GM12878 (cell line): ENCODE data around the gene FAM227B. TPM values are rescaled to one million over a fixed set of nuclear protein-coding genes. Genes with fewer than 3 reads are reported as not detected.

Source experiments
- ATAC-seq: fragments of 200-7000 bp; cut with Tn5 transposase; 3 replicates; pipeline ENCODE4 v1.9.1; 2020; ENCODE audit warnings: mild to moderate bottlenecking, moderate library complexity
- BruUV-seq: library from RNA; stranded (reverse); fragments of 400-500 nt; replicated peaks from 2 replicates; lab custom pipeline; 2021; lab: Mats Ljungman, UMichigan
- CTCF ChIA-PET: fragments of 300-600 bp; sonication (Branson Sonifier 250); formaldehyde crosslinking; extraction: SDS; loops from one replicate; lab custom pipeline; 2021; ENCODE audit warnings: inconsistent platforms; lab: Yijun Ruan, JAX
- POLR2A ChIA-PET: fragments of 350-600 bp; formaldehyde crosslinking; extraction: SDS; loops from one replicate; lab custom pipeline; 2021; ENCODE audit warnings: inconsistent platforms; lab: Charles Lee
- RAD21 ChIA-PET: fragments of 300-600 bp; sonication (Branson Sonifier 250); formaldehyde crosslinking; loops from one replicate; lab custom pipeline; 2023; ENCODE audit warnings: antibody characterized with exemption; ENCODE audit not compliant: unreplicated experiment; lab: Charles Lee
- SMC1A ChIA-PET: fragments of 300-600 bp; sonication (Branson Sonifier 250); formaldehyde crosslinking; loops from one replicate; lab custom pipeline; 2023; ENCODE audit not compliant: unreplicated experiment, uncharacterized antibody; lab: Charles Lee
- DNase-seq: peaks from one replicate; pipeline ENCODE4 v3.0.0-alpha.2; 2011; ENCODE audit warnings: low read depth, low spot score
- FAIRE-seq: peaks from 3 replicates; lab custom pipeline; 2011; peaks lifted over from hg19 to GRCh38; lab: Jason Lieb, UNC
- H2AFZ ChIP-seq: 2 replicates; pipeline ENCODE4 v1.6.0; 2011; ENCODE audit warnings: low read depth, low read length, control low read depth; ENCODE audit not compliant: control insufficient read depth
- H3K27ac ChIP-seq: 2 replicates; pipeline ENCODE4 v1.5.1; 2011; ENCODE audit warnings: control low read depth; ENCODE audit not compliant: control insufficient read depth, insufficient read depth
- H3K27me3 ChIP-seq, 2 experiments: replicated peaks in 1 of 2; 2 replicates each; pipeline versions ENCODE4 v1.6.0 to v1.6.1; 2011; ENCODE audit warnings: low read length in 1 of 2; ENCODE audit not compliant: control insufficient read depth in 2 of 2, insufficient read depth in 2 of 2
- H3K36me3 ChIP-seq, 2 experiments: 2 replicates each; pipeline ENCODE4 v1.5.1; 2011; ENCODE audit warnings: low read length in 1 of 2; ENCODE audit not compliant: control insufficient read depth in 2 of 2, insufficient read depth in 2 of 2
- H3K4me1 ChIP-seq: 2 replicates; pipeline ENCODE4 v1.6.1; 2011; ENCODE audit warnings: mild to moderate bottlenecking, low read length, moderate library complexity, mixed read lengths; ENCODE audit not compliant: control insufficient read depth, insufficient read depth
- H3K4me2 ChIP-seq: 2 replicates; pipeline ENCODE4 v1.6.0; 2011; ENCODE audit warnings: control low read depth; ENCODE audit not compliant: control insufficient read depth, insufficient read depth
- H3K4me3 ChIP-seq: fragments of 200-600 bp; sonication (generic); 2 replicates; pipeline ENCODE4 v1.5.1; 2016
- H3K79me2 ChIP-seq: 2 replicates; pipeline ENCODE4 v1.6.0; 2011; ENCODE audit warnings: low read length; ENCODE audit not compliant: control insufficient read depth, insufficient read depth
- H3K9ac ChIP-seq: 2 replicates; pipeline ENCODE4 v1.8.0; 2011; ENCODE audit warnings: low read length, control low read depth, mixed read lengths; ENCODE audit not compliant: control insufficient read depth, insufficient read depth
- H3K9me3 ChIP-seq: replicated peaks from 3 replicates; pipeline ENCODE4 v1.5.1; 2011; ENCODE audit warnings: mild to moderate bottlenecking, low read length; ENCODE audit not compliant: control insufficient read depth, insufficient read depth
- H4K20me1 ChIP-seq: 2 replicates; pipeline ENCODE4 v1.6.0; 2011; ENCODE audit not compliant: control insufficient read depth, insufficient read depth
- ATF7 ChIP-seq: fragments of 450-650 bp; IDR thresholded peaks from 2 replicates; pipeline ENCODE4 v1.6.1; 2016; ENCODE audit warnings: low read depth, mild to moderate bottlenecking
- BCL11A ChIP-seq: IDR thresholded peaks from 2 replicates; pipeline ENCODE4 v1.6.1; 2011; ENCODE audit warnings: low read depth, low read length
- CBX5 ChIP-seq: sonication (generic); IDR thresholded peaks from 2 replicates; pipeline ENCODE4 v1.6.1; 2016; ENCODE audit warnings: low read depth, moderate library complexity, mild to moderate bottlenecking, inconsistent platforms
- NFYA ChIP-seq: IDR thresholded peaks from 2 replicates; pipeline ENCODE4 v1.6.1; 2011; ENCODE audit warnings: low read depth, mild to moderate bottlenecking, low read length, improper control_type of control experiment, borderline replicate concordance
- PAX8 ChIP-seq: fragments of 450-650 bp; IDR thresholded peaks from 2 replicates; pipeline ENCODE4 v1.6.1; 2017; ENCODE audit warnings: mild to moderate bottlenecking, moderate library complexity
- RAD21 ChIP-seq: IDR thresholded peaks from 2 replicates; pipeline ENCODE4 v1.6.1; 2011; ENCODE audit warnings: mild to moderate bottlenecking, low read depth, low read length, moderate library complexity; ENCODE audit not compliant: insufficient read depth
- SIN3A ChIP-seq: IDR thresholded peaks from 2 replicates; pipeline ENCODE4 v1.6.1; 2012; ENCODE audit warnings: low read depth, low read length, improper control_type of control experiment
- SMC3 ChIP-seq: IDR thresholded peaks from 2 replicates; pipeline ENCODE4 v1.6.1; 2011; ENCODE audit warnings: low read length, improper control_type of control experiment, borderline replicate concordance
- SRF ChIP-seq, 2 experiments: IDR thresholded peaks; 2 replicates each; pipeline ENCODE4 v1.6.1; 2011; ENCODE audit warnings: low read depth in 2 of 2, low read length in 2 of 2, mild to moderate bottlenecking in 1 of 2, moderate library complexity in 1 of 2
- TCF12 ChIP-seq: IDR thresholded peaks from 2 replicates; pipeline ENCODE4 v1.6.1; 2011; ENCODE audit warnings: low read depth, mild to moderate bottlenecking, low read length
- WGBS: methylation state at CpG from one replicate; pipeline ENCODE4 v1.1.6; 2016; ENCODE audit warnings: low lambda C conversion rate; ENCODE audit not compliant: insufficient replicate concordance, insufficient coverage; ENCODE audit errors: missing lambda C conversion rate; 5-methylcytosine and 5-hydroxymethylcytosine counted together
- in situ Hi-C: fragments of 300-500 bp; cut with MboI; formaldehyde crosslinking; loops from 9 replicates; pipeline ENCODE4 v1.14.3; 2018; ENCODE audit warnings: mixed read lengths
- intact Hi-C: fragments of 100-400 bp; cut with micrococcal nuclease; formaldehyde crosslinking; loops from one replicate; pipeline ENCODE4 v1.14.2; 2022; ENCODE audit not compliant: unreplicated experiment
- polyA plus RNA-seq, 11 experiments: library from polyadenylated mRNA; depleted of rRNA in 4 of 11; unstranded in 6 of 11; stranded (reverse) in 5 of 11; fragments of >200 nt; fragmentation: Nextera tagmentation in 4 of 11; fragmentation: Illumina TruSeq in 1 of 11; extraction: Ambion mirVana in 4 of 11; extraction: Trizol in 1 of 11; gene quantifications; 1 replicate in 1 of 11; 2 replicates in 10 of 11; pipeline versions ENCODE4 v1.2.1 to v1.2.3, GENCODE V29; 2011 to 2016; ENCODE audit warnings: inconsistent platforms in 2 of 11, missing spikeins in 2 of 11, low read depth in 1 of 11
- total RNA-seq, 4 experiments: library from RNA; depleted of rRNA in 3 of 4; stranded (reverse); fragments of >200 nt in 3 of 4; fragmentation: Illumina TruSeq in 1 of 4; extraction: Trizol in 1 of 4; gene quantifications; 2 replicates each; pipeline versions ENCODE4 v1.2.1 to v1.2.3, GENCODE V29; 2013 to 2021
- TF ChIP-seq, protein P1 (sequence below): fragments of 450-650 bp; IDR thresholded peaks from 2 replicates; pipeline ENCODE4 v1.6.1; 2016; ENCODE audit warnings: mild to moderate bottlenecking
- TF ChIP-seq, protein P2 (sequence below), 3 experiments: IDR thresholded peaks in 2 of 3; conservative IDR thresholded peaks in 1 of 3; 2 replicates each; pipeline ENCODE4 v1.5.1; 2011; ENCODE audit warnings: low read depth in 3 of 3, low read length in 3 of 3, mild to moderate bottlenecking in 3 of 3, control low read depth in 2 of 3, moderate library complexity in 2 of 3, inconsistent platforms in 1 of 3, mixed read lengths in 1 of 3; ENCODE audit not compliant: control insufficient read depth in 2 of 3, insufficient read depth in 1 of 3; ENCODE audit errors: extremely low read depth in 1 of 3
- TF ChIP-seq, protein P3 (sequence below): IDR thresholded peaks from 2 replicates; pipeline ENCODE4 v1.6.1; 2011; ENCODE audit warnings: low read depth, low read length, improper control_type of control experiment, borderline replicate concordance

Gene FAM227B
- total and polyA plus RNA-seq, 10 of the 15 experiments (the other 5 are each of a cell fraction or from before 2014, with no cell fraction given) = 3.9 to 12.6 (median 6.9) TPM

DNA sequence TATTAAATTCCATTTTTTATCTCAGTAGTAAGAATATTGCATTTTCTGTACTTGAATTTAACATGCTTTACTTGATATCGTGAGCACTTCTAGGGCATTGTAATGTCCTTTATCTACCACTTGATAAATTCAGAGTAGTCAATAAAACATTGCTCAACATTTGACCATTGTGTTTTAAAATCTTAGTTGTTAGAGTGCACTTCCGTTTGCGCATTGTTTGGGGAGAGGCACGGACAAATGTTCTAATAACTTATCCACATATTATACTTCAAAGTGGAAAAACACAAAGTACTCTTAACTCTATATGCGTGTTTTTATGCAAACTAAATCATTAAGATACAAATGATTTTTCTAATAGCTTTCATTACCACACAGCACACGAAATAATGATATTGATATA, 419 bp downstream of the FAM227B start:
- Histone ChIP-seq H2AFZ (peak overlapping the region; percentile 89), H3K9me3 (peaks cover 4% of the 10 kb centered on the region), H3K4me1 (no peaks in the 10 kb centered on the region), H3K4me3 (peak overlapping the region; percentile 73), H3K27me3 (no peaks in the 10 kb centered on the region), H3K79me2 (peaks cover 24% of the 10 kb centered on the region), H3K27ac (peak overlapping the region; percentile 71), H3K36me3 (no peaks in the 10 kb centered on the region), H4K20me1 (no peaks in the 10 kb centered on the region), H3K9ac (peak overlapping the region; percentile 74), H3K4me2 (peak overlapping the region; percentile 78)
- TF ChIP-seq, protein P1, sequence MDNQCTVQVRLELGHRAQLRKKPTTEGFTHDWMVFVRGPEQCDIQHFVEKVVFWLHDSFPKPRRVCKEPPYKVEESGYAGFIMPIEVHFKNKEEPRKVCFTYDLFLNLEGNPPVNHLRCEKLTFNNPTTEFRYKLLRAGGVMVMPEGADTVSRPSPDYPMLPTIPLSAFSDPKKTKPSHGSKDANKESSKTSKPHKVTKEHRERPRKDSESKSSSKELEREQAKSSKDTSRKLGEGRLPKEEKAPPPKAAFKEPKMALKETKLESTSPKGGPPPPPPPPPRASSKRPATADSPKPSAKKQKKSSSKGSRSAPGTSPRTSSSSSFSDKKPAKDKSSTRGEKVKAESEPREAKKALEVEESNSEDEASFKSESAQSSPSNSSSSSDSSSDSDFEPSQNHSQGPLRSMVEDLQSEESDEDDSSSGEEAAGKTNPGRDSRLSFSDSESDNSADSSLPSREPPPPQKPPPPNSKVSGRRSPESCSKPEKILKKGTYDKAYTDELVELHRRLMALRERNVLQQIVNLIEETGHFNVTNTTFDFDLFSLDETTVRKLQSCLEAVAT = peak; percentile 31; the same call in 1 of the 2 replicates
- TF ChIP-seq PAX8 (0 out of 2 replicates have a peak, but pooled peaks have one; percentile 32), ATF7 (no peak)
- FAIRE-seq = no peak
- 0% methylated on average over 6 of the region's 6 CpGs for WGBS
- POLR2A ChIA-PET = interaction anchor here (1.0 kb wide), 1 partner anchor 9 kb away, joined by 3 read pairs; no protein-coding TSS in a partner anchor
- DNase-seq = no peak
- intact Hi-C loops (loop anchor here (5.0 to 10.0 kb wide), 2 partner anchors 463 to 1285 kb away; partner anchors contain the start of genes COPS2 and DUT), in situ Hi-C loops (loop anchor here (10.0 to 25.0 kb wide), 3 partner anchors 465 to 1283 kb away; partner anchors contain the start of genes COPS2, DUT and EID1)
- BruUV-seq = TSS peak; percentile 94
- RAD21 ChIA-PET = interaction anchor here (1.0 kb wide), 1 partner anchor 32 kb away, joined by 4 read pairs; no protein-coding TSS in a partner anchor
- CTCF ChIA-PET = no interaction called here
- SMC1A ChIA-PET = no interaction called here
- no peak for ATAC-seq

DNA sequence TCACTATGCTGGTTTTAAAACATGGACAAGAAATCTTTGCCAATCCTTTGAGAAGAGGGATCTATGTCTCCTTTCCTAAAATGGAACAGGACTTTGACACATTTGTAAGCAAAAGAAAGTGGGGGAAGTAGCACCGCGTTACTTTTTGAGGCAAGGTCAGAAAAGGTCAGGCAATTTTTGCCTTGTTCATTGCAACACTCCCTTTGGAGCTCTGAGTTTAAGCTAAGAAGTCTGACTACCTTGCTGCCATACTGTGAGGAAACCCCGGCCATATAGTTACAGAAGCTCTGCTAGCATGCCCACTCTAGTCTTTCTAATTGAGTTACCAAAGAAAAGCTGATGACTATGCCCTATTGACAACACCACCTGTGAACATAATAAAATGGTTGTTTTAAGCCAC, 1.4 kb downstream of the FAM227B start:
- BruUV-seq = no TSS peak
- Histone ChIP-seq H3K9ac (no peak overlapping the region), H3K4me1 (no peaks in the 10 kb centered on the region), H3K36me3 (no peaks in the 10 kb centered on the region), H3K9me3 (peaks cover 4% of the 10 kb centered on the region; the same call in 2 of the 3 replicates), H3K79me2 (peaks cover 24% of the 10 kb centered on the region), H3K4me3 (no peak overlapping the region), H4K20me1 (no peaks in the 10 kb centered on the region), H3K27ac (no peak overlapping the region), H3K27me3 (no peaks in the 10 kb centered on the region), H2AFZ (0 out of 2 replicates have a peak overlapping the region, but pooled peaks have one; percentile 21), H3K4me2 (no peak overlapping the region)
- POLR2A ChIA-PET = no interaction called here
- WGBS = 99% methylated on average over 3 of the region's 3 CpGs
- FAIRE-seq (no peak), DNase-seq (no peak), ATAC-seq (no peak)
- intact Hi-C loops (no loop called here), in situ Hi-C loops (loop anchor here (25.0 kb wide), 1 partner anchor 1282 kb away; the partner anchor contains the start of gene DUT)
- CTCF ChIA-PET = no interaction called here
- RAD21 ChIA-PET = no interaction called here
- SMC1A ChIA-PET = no interaction called here
- TF ChIP-seq SRF (IDR thresholded peaks at IDR 0.05; ENCODE audit: low read depth in 2 of 2, low read length in 2 of 2) = no peak
- TF ChIP-seq NFYA = no peak
- TF ChIP-seq, protein P2, sequence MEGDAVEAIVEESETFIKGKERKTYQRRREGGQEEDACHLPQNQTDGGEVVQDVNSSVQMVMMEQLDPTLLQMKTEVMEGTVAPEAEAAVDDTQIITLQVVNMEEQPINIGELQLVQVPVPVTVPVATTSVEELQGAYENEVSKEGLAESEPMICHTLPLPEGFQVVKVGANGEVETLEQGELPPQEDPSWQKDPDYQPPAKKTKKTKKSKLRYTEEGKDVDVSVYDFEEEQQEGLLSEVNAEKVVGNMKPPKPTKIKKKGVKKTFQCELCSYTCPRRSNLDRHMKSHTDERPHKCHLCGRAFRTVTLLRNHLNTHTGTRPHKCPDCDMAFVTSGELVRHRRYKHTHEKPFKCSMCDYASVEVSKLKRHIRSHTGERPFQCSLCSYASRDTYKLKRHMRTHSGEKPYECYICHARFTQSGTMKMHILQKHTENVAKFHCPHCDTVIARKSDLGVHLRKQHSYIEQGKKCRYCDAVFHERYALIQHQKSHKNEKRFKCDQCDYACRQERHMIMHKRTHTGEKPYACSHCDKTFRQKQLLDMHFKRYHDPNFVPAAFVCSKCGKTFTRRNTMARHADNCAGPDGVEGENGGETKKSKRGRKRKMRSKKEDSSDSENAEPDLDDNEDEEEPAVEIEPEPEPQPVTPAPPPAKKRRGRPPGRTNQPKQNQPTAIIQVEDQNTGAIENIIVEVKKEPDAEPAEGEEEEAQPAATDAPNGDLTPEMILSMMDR (IDR thresholded peaks at IDR 0.05 in 2 of 3, conservative IDR thresholded peaks at IDR 0.05 in 1 of 3; ENCODE audit: control insufficient read depth in 2 of 3, extremely low read depth in 1 of 3, insufficient read depth in 1 of 3, low read depth in 3 of 3, low read length in 3 of 3) = no peak
- TF ChIP-seq, protein P3, sequence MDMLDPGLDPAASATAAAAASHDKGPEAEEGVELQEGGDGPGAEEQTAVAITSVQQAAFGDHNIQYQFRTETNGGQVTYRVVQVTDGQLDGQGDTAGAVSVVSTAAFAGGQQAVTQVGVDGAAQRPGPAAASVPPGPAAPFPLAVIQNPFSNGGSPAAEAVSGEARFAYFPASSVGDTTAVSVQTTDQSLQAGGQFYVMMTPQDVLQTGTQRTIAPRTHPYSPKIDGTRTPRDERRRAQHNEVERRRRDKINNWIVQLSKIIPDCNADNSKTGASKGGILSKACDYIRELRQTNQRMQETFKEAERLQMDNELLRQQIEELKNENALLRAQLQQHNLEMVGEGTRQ = no peak
- no peak for TF ChIP-seq TCF12
- TF ChIP-seq SMC3 = no peak
- no peak for TF ChIP-seq RAD21
- no peak for TF ChIP-seq CBX5
- no peak for TF ChIP-seq BCL11A
- no peak for TF ChIP-seq SIN3A
